Activated CD4-positive, alpha-beta T cell treated with anti-CD3 and anti-CD28 coated beads, Interleukin-2, amount 10 ng/mL, durations not matched to agents 24 days and 14 days (primary cell): ENCODE measurements around the gene PPWD1. TPM values are rescaled to one million over a fixed set of nuclear protein-coding genes. Genes with fewer than 3 reads are reported as not detected.
"Not testable (repeated sequence)": the region's sequence is repeated elsewhere in the genome, so short reads cannot be mapped to it uniquely, and the experiment has no call there.

Source experiments
- DNase-seq: peaks from one replicate; pipeline ENCODE4 v3.0.0; 2022
- H3K27ac Mint-ChIP-seq: one replicate; pipeline ENCODE4 v1.8.0; 2022; ENCODE audit warnings: mild to moderate bottlenecking, mixed read lengths
- H3K27me3 Mint-ChIP-seq: one replicate; pipeline ENCODE4 v1.8.0; 2022; ENCODE audit warnings: mixed read lengths
- H3K36me3 Mint-ChIP-seq: one replicate; pipeline ENCODE4 v1.8.0; 2022; ENCODE audit warnings: low read depth, mild to moderate bottlenecking, mixed read lengths
- H3K4me1 Mint-ChIP-seq: one replicate; pipeline ENCODE4 v1.8.0; 2021; ENCODE audit warnings: mixed read lengths
- H3K4me3 Mint-ChIP-seq: one replicate; pipeline ENCODE4 v1.8.0; 2022; ENCODE audit warnings: mild to moderate bottlenecking, moderate library complexity, mixed read lengths
- H3K9me3 Mint-ChIP-seq: one replicate; pipeline ENCODE4 v1.8.0; 2021; ENCODE audit warnings: mixed read lengths
- intact Hi-C: fragments of 100-400 bp; cut with micrococcal nuclease; formaldehyde crosslinking; loops from one replicate; pipeline ENCODE4 v1.15.1; 2023
- total RNA-seq: library from RNA; stranded (reverse); gene quantifications from 2 replicates; pipeline ENCODE4 v1.2.3, GENCODE V29; 2022

The PPWD1 gene
- total RNA-seq, 1 donor from 2014 or later = 55.6 TPM

- no peak for DNase-seq
- H3K36me3 Mint-ChIP-seq = peaks cover 49% of the 10 kb centered on the region
- peaks cover 21% of the 10 kb centered on the region for H3K4me1 Mint-ChIP-seq
- no peaks in the 10 kb centered on the region for H3K9me3 Mint-ChIP-seq
- no peaks in the 10 kb centered on the region for H3K27me3 Mint-ChIP-seq
- H3K4me3 Mint-ChIP-seq = no peak overlapping the region
- H3K27ac Mint-ChIP-seq = no peak overlapping the region
- intact Hi-C loops = no loop called here
These were observed 7.6 kb downstream of the PPWD1 start for GRCh38 chr5:65570598-65571226.

- peak overlapping the region; percentile 77 for H3K27ac Mint-ChIP-seq
- no peak overlapping the region for H3K4me3 Mint-ChIP-seq
- H3K36me3 Mint-ChIP-seq = peaks cover 57% of the 10 kb centered on the region
- no peak for DNase-seq
- intact Hi-C loops = no loop called here
- peaks cover 16% of the 10 kb centered on the region for H3K4me1 Mint-ChIP-seq
- H3K9me3 Mint-ChIP-seq = no peaks in the 10 kb centered on the region
- no peaks in the 10 kb centered on the region for H3K27me3 Mint-ChIP-seq
These were observed 14.0 kb downstream of the PPWD1 start for GRCh38 chr5:65577141-65577540.

- no peak overlapping the region for H3K27ac Mint-ChIP-seq
- no peak for DNase-seq
- no peaks in the 10 kb centered on the region for H3K27me3 Mint-ChIP-seq
- no peaks in the 10 kb centered on the region for H3K9me3 Mint-ChIP-seq
- H3K36me3 Mint-ChIP-seq = peaks cover 32% of the 10 kb centered on the region
- no peaks in the 10 kb centered on the region for H3K4me1 Mint-ChIP-seq
- intact Hi-C loops = no loop called here
- no peak overlapping the region for H3K4me3 Mint-ChIP-seq
These were observed 25.6 kb downstream of the PPWD1 start for GRCh38 chr5:65588694-65589093.

GRCh38 chr5:65601761-65602160, 38.7 kb downstream of the PPWD1 start:
- H3K4me3 Mint-ChIP-seq, intact Hi-C loops, H3K4me1 Mint-ChIP-seq, H3K27me3 Mint-ChIP-seq, H3K27ac Mint-ChIP-seq, DNase-seq: not testable (repeated sequence)
- Mint-ChIP-seq H3K9me3 (peaks cover 22% of the 10 kb centered on the region), H3K36me3 (peaks cover 68% of the 10 kb centered on the region)

GRCh38 chr5:65611524-65611923, 48.4 kb downstream of the PPWD1 start:
- no peak for DNase-seq
- no peak overlapping the region for H3K4me3 Mint-ChIP-seq
- H3K36me3 Mint-ChIP-seq = peaks cover 50% of the 10 kb centered on the region
- intact Hi-C loops = no loop called here
- H3K27me3 Mint-ChIP-seq = no peaks in the 10 kb centered on the region
- no peaks in the 10 kb centered on the region for H3K9me3 Mint-ChIP-seq
- no peaks in the 10 kb centered on the region for H3K4me1 Mint-ChIP-seq
- no peak overlapping the region for H3K27ac Mint-ChIP-seq

GRCh38 chr5:65612298-65612907, 49.3 kb downstream of the PPWD1 start:
- no peak for DNase-seq
- Mint-ChIP-seq H3K27ac (no peak overlapping the region), H3K9me3 (no peaks in the 10 kb centered on the region), H3K36me3 (peaks cover 47% of the 10 kb centered on the region), H3K4me1 (no peaks in the 10 kb centered on the region), H3K4me3 (no peak overlapping the region), H3K27me3 (no peaks in the 10 kb centered on the region)
- intact Hi-C loops = no loop called here

GRCh38 chr5:65620021-65620420, 56.9 kb downstream of the PPWD1 start:
- H3K27me3 Mint-ChIP-seq = no peaks in the 10 kb centered on the region
- intact Hi-C loops = no loop called here
- peaks cover 11% of the 10 kb centered on the region for H3K36me3 Mint-ChIP-seq

GRCh38 chr5:65621961-65622360, 58.9 kb downstream of the PPWD1 start:
- peaks cover 23% of the 10 kb centered on the region for H3K4me1 Mint-ChIP-seq
- DNase-seq, H3K27me3 Mint-ChIP-seq, intact Hi-C loops, H3K9me3 Mint-ChIP-seq, H3K4me3 Mint-ChIP-seq, H3K36me3 Mint-ChIP-seq, H3K27ac Mint-ChIP-seq: not testable (repeated sequence)

More at GRCh38 chr5:65620021-65620420, 56.9 kb downstream of the PPWD1 start:
- Mint-ChIP-seq H3K4me3 (no peak overlapping the region), H3K27ac (no peak overlapping the region), H3K9me3 (no peaks in the 10 kb centered on the region), H3K4me1 (peaks cover 17% of the 10 kb centered on the region)
- DNase-seq = no peak

GRCh38 chr5:65623482-65623881, 60.4 kb downstream of the PPWD1 start:
- intact Hi-C loops = no loop called here
- no peaks in the 10 kb centered on the region for H3K27me3 Mint-ChIP-seq
- no peaks in the 10 kb centered on the region for H3K9me3 Mint-ChIP-seq
- H3K4me1 Mint-ChIP-seq = peaks cover 26% of the 10 kb centered on the region
- DNase-seq = peak; percentile 63
- H3K4me3 Mint-ChIP-seq = peak overlapping the region; percentile 91
- H3K36me3 Mint-ChIP-seq = peaks cover 7% of the 10 kb centered on the region
- H3K27ac Mint-ChIP-seq = peak overlapping the region; percentile 99

GRCh38 chr5:65624025-65624570, 61.0 kb downstream of the PPWD1 start, which contains the start of gene TRIM23:
TRIM23 (minus strand) TSS chr5:65624333; CDS start chr5:65624274, 59 bp downstream.
- Mint-ChIP-seq H3K9me3 (no peaks in the 10 kb centered on the region), H3K27me3 (no peaks in the 10 kb centered on the region), H3K4me3 (peak within 1 kb of the TSS; percentile 91), H3K36me3 (peaks cover 9% of the 10 kb centered on the region), H3K4me1 (peaks cover 24% of the 10 kb centered on the region), H3K27ac (peak within 1 kb of the TSS; percentile 99)
- DNase-seq = peak; percentile 98
- intact Hi-C loops = loop anchor here (1.0 to 2.0 kb wide), 6 partner anchors 61 to 855 kb away; partner anchors contain the start of genes CENPK, CWC27, ERBIN and PPWD1

GRCh38 chr5:65624571-65625555, 61.8 kb downstream of the PPWD1 start, which contains the start of the genes SHLD3 and TRAPPC13:
SHLD3 (plus strand) TSS chr5:65625027; CDS start chr5:65629588, 4,561 bp downstream.
TRAPPC13 (plus strand) TSS chr5:65625027; CDS start chr5:65625061, 34 bp downstream.
- H3K27ac Mint-ChIP-seq = peak within 1 kb of the TSS; percentile 99
- intact Hi-C loops = loop anchor here (1.0 to 2.0 kb wide), 6 partner anchors 62 to 856 kb away; partner anchors contain the start of genes CENPK, CWC27, ERBIN and PPWD1
- peaks cover 15% of the 10 kb centered on the region for H3K36me3 Mint-ChIP-seq
- peak within 1 kb of the TSS; percentile 91 for H3K4me3 Mint-ChIP-seq
- no peaks in the 10 kb centered on the region for H3K9me3 Mint-ChIP-seq
- peak; percentile 95 for DNase-seq
- H3K4me1 Mint-ChIP-seq = peaks cover 28% of the 10 kb centered on the region
- H3K27me3 Mint-ChIP-seq = no peaks in the 10 kb centered on the region

- peaks cover 28% of the 10 kb centered on the region for H3K4me1 Mint-ChIP-seq
- DNase-seq = no peak
- peak overlapping the region; percentile 68 for H3K27ac Mint-ChIP-seq
- no peaks in the 10 kb centered on the region for H3K27me3 Mint-ChIP-seq
- H3K9me3 Mint-ChIP-seq = no peaks in the 10 kb centered on the region
- intact Hi-C loops = loop anchor here (2.0 kb wide), 2 partner anchors 301 to 857 kb away; partner anchors contain the start of genes CWC27, ERBIN and SREK1IP1
- H3K36me3 Mint-ChIP-seq = peaks cover 16% of the 10 kb centered on the region
- H3K4me3 Mint-ChIP-seq = peak overlapping the region; percentile 91
These were observed 62.6 kb downstream of the PPWD1 start for GRCh38 chr5:65625743-65626142.

- Mint-ChIP-seq H3K36me3 (peaks cover 15% of the 10 kb centered on the region), H3K27me3 (no peaks in the 10 kb centered on the region), H3K27ac (no peak overlapping the region), H3K9me3 (no peaks in the 10 kb centered on the region), H3K4me1 (peaks cover 12% of the 10 kb centered on the region), H3K4me3 (no peak overlapping the region)
- intact Hi-C loops = no loop called here
- no peak for DNase-seq
These were observed 67.9 kb downstream of the PPWD1 start for GRCh38 chr5:65630981-65631380.
